Upper lobe of left lung (tissue), 4 donors: Measurements from ENCODE around the gene SLC35B2.

Experiments
- EP300 ChIP-seq, 4 donors: sonication (generic); formaldehyde crosslinking; IDR thresholded peaks; one replicate each; pipeline ENCODE4 v1.5.1; 2017; ENCODE audit warnings: antibody characterized with exemption in 4 of 4, control low read depth in 2 of 4
- POLR2A ChIP-seq, 4 donors: fragments of 450-650 bp; IDR thresholded peaks; one replicate each; pipeline ENCODE4 v1.5.1; 2016 to 2017; ENCODE audit warnings: antibody characterized with exemption in 4 of 4, mild to moderate bottlenecking in 2 of 4
- POLR2AphosphoS5 ChIP-seq, 2 donors: sonication (generic); formaldehyde crosslinking; IDR thresholded peaks; one replicate each; pipeline ENCODE4 v1.5.1; 2017; ENCODE audit warnings: antibody characterized with exemption in 2 of 2
- TF ChIP-seq, protein P1 (sequence below), 6 experiments: fragments of 450-650 bp in 4 of 6; fragments of 200-600 bp in 2 of 6; sonication (generic) in 2 of 6; IDR thresholded peaks; one replicate each; pipeline ENCODE4 v1.5.1; 2016 to 2019; ENCODE audit warnings: antibody characterized with exemption in 6 of 6

DNA sequence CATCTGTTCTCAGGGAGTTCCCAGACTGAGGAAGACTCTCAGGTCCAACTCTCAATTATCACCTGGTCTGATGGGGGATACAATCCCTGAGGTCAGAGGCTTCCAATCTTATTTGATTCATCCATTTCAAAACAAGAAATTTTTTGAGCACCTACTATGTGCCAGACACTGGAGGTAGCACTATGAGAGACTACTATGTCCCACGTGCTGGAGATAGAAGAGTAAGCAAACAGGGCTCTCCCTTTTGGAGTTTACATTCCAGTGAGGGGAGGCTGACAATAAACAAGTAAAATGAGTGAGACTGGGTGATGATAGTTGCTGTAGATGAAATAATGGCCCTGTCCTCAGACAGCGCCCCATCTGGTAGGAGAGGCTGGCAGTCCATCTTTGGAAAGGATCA is 29.4 kb upstream of the SLC35B2 start:
- no peak for TF ChIP-seq POLR2A (IDR thresholded peaks at IDR 0.05)
- TF ChIP-seq, protein P1, sequence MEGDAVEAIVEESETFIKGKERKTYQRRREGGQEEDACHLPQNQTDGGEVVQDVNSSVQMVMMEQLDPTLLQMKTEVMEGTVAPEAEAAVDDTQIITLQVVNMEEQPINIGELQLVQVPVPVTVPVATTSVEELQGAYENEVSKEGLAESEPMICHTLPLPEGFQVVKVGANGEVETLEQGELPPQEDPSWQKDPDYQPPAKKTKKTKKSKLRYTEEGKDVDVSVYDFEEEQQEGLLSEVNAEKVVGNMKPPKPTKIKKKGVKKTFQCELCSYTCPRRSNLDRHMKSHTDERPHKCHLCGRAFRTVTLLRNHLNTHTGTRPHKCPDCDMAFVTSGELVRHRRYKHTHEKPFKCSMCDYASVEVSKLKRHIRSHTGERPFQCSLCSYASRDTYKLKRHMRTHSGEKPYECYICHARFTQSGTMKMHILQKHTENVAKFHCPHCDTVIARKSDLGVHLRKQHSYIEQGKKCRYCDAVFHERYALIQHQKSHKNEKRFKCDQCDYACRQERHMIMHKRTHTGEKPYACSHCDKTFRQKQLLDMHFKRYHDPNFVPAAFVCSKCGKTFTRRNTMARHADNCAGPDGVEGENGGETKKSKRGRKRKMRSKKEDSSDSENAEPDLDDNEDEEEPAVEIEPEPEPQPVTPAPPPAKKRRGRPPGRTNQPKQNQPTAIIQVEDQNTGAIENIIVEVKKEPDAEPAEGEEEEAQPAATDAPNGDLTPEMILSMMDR (IDR thresholded peaks at IDR 0.05): no peak
- no peak for TF ChIP-seq POLR2AphosphoS5 (IDR thresholded peaks at IDR 0.05)
- no peak for TF ChIP-seq EP300 (IDR thresholded peaks at IDR 0.05)
